ENCODE measurements around the gene C1orf21.

DNA sequence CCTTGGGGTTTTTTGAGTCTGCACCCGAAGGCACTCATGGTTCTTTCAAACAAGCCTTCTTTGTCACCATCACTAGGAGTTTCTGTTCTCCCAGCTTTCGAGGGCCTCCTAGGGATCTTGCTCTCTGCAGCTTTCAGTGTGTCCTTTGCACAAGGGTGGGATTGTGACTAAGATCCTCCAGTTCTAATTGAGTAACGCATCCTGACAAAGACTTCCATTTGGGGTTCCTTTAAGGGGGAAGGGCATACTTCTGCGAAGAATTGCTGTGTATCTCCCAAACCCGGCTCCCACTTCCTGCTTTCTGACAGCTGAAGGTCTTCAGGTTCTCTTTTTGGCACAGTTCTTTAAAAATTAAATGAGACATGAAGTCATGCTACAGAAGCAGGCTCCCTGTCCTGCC is 228.5 kb downstream of the C1orf21 start:
- TF ChIP-seq, protein P1, sequence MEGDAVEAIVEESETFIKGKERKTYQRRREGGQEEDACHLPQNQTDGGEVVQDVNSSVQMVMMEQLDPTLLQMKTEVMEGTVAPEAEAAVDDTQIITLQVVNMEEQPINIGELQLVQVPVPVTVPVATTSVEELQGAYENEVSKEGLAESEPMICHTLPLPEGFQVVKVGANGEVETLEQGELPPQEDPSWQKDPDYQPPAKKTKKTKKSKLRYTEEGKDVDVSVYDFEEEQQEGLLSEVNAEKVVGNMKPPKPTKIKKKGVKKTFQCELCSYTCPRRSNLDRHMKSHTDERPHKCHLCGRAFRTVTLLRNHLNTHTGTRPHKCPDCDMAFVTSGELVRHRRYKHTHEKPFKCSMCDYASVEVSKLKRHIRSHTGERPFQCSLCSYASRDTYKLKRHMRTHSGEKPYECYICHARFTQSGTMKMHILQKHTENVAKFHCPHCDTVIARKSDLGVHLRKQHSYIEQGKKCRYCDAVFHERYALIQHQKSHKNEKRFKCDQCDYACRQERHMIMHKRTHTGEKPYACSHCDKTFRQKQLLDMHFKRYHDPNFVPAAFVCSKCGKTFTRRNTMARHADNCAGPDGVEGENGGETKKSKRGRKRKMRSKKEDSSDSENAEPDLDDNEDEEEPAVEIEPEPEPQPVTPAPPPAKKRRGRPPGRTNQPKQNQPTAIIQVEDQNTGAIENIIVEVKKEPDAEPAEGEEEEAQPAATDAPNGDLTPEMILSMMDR (IDR thresholded peaks at IDR 0.05 in 8 of 11, conservative IDR thresholded peaks at IDR 0.05 in 3 of 11), result no peak
- no peak for TF ChIP-seq POLR2AphosphoS5 (IDR thresholded peaks at IDR 0.05)
